A549 (cell line): ENCODE results near the gene TRAF1.

ENCODE experiments used
- CTCF ChIP-seq: fragments of >200 bp; sonication (Bioruptor Twin); formaldehyde crosslinking; IDR thresholded peaks from 3 replicates; pipeline ENCODE4 v1.5.1; 2016
- FOXS1 ChIP-seq: fragments of 250-450 bp; sonication (Bioruptor Pico); IDR thresholded peaks from 2 replicates; pipeline ENCODE4 v1.5.0; 2020; ENCODE audit warnings: mild to moderate bottlenecking, moderate library complexity
- JUNB ChIP-seq: fragments of >200 bp; sonication (Bioruptor Twin); formaldehyde crosslinking; IDR thresholded peaks from 2 replicates; pipeline ENCODE4 v1.6.1; 2016
- USF2 ChIP-seq: fragments of 450-650 bp; IDR thresholded peaks from 2 replicates; pipeline ENCODE4 v1.6.1; 2014; ENCODE audit warnings: antibody characterized with exemption
- ZNF302 ChIP-seq: fragments of 250-450 bp; sonication (Bioruptor Pico); IDR thresholded peaks from 2 replicates; pipeline ENCODE4 v1.9.0; 2021; ENCODE audit warnings: inconsistent platforms, mild to moderate bottlenecking, moderate library complexity

- TF ChIP-seq JUNB (no peak), CTCF (no peak), FOXS1 (CRISPR knock-in tag) (no peak), USF2 (no peak), ZNF302 (no peak)
Observed at GRCh38 chr9:120927269-120928014, 846 bp upstream of the TRAF1 start.
